H1 (cell line): ENCODE data around the gene CDCP1.

ENCODE experiments used
- ATF3 ChIP-seq: IDR thresholded peaks from 2 replicates; pipeline ENCODE4 v1.6.1; 2011; ENCODE audit warnings: low read depth, mild to moderate bottlenecking, low read length; ENCODE audit not compliant: insufficient read depth
- CHD1 ChIP-seq: IDR thresholded peaks from 2 replicates; pipeline ENCODE4 v1.6.1; 2012; ENCODE audit warnings: low read depth, low read length, improper control_type of control experiment
- CTCF ChIP-seq, 3 experiments: IDR thresholded peaks; 1 replicate in 2 of 3; 2 replicates in 1 of 3; pipeline versions ENCODE4 v1.5.1 to v1.6.1; 2011; ENCODE audit warnings: low read length in 3 of 3, mild to moderate bottlenecking in 3 of 3, inconsistent platforms in 2 of 3, low read depth in 1 of 3, moderate library complexity in 1 of 3; ENCODE audit not compliant: insufficient read depth in 1 of 3; ENCODE audit errors: control extremely low read depth in 1 of 3
- EZH2 ChIP-seq: fragments of 200-600 bp; sonication (generic); IDR thresholded peaks from 2 replicates; pipeline ENCODE4 v1.7.1; 2012; ENCODE audit warnings: low read depth, mild to moderate bottlenecking, moderate library complexity, low read length, inconsistent platforms; ENCODE audit not compliant: severe bottlenecking
- KDM1A ChIP-seq: fragments of 200-600, 300-600 bp; sonication (generic); IDR thresholded peaks from 2 replicates; pipeline ENCODE4 v1.7.1; 2016; ENCODE audit warnings: mild to moderate bottlenecking, low read length, borderline replicate concordance
- POLR2AphosphoS5 ChIP-seq: IDR thresholded peaks from 2 replicates; pipeline ENCODE4 v1.6.1; 2011; ENCODE audit warnings: low read depth, low read length
- SP2 ChIP-seq: IDR thresholded peaks from 2 replicates; pipeline ENCODE4 v1.6.1; 2012; ENCODE audit warnings: mild to moderate bottlenecking, low read length, inconsistent platforms
- TAF1 ChIP-seq: IDR thresholded peaks from 2 replicates; pipeline ENCODE4 v1.6.1; 2011; ENCODE audit warnings: mild to moderate bottlenecking, low read depth, low read length
- TF ChIP-seq, protein P1 (sequence below): IDR thresholded peaks from 2 replicates; pipeline ENCODE4 v1.6.1; 2012; ENCODE audit warnings: inconsistent platforms

DNA sequence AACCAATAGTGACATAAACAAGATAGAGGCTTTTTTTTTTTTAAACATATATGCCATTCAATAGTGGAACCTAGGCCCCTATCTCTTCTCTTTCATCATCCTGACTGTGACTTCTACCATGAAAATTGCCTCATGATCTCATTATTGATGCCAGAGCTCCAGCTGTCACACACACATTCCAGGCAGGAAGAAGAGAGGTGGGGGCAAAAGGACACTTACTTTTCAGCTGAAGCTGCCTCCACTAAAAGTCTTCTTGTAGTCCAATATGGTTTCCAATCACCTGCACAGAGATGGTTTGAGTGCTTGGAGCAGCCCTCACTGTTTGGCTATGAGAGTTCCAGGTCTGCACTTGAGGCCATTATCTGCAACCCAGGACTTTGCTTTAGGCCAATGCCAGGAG lies 75.1 kb downstream of the CDCP1 start:
- TF ChIP-seq SP2 (no peak), EZH2 (no peak), CTCF (IDR thresholded peaks at IDR 0.05; ENCODE audit: control extremely low read depth in 1 of 3, insufficient read depth in 1 of 3, low read depth in 1 of 3, low read length in 3 of 3) (no peak), POLR2AphosphoS5 (no peak), CHD1 (no peak), ATF3 (no peak), TAF1 (no peak), KDM1A (peak; percentile 77; the same call in 1 of the 2 replicates)
- TF ChIP-seq, protein P1, sequence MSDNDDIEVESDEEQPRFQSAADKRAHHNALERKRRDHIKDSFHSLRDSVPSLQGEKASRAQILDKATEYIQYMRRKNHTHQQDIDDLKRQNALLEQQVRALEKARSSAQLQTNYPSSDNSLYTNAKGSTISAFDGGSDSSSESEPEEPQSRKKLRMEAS, result no peak
